GM15510 (cell line): ENCODE data around the gene TCF7L2.

Experiments
- POLR2A ChIP-seq: IDR thresholded peaks from 3 replicates; pipeline ENCODE4 v1.6.1; 2011; ENCODE audit warnings: borderline replicate concordance; ENCODE audit not compliant: insufficient read length; ENCODE audit errors: extremely low read depth

The TCF7L2 gene

GRCh38 chr10:113061557-113061956 is 111.5 kb downstream of the TCF7L2 start:
- no peak for TF ChIP-seq POLR2A

GRCh38 chr10:113063043-113063967 is 113.3 kb downstream of the TCF7L2 start:
- TF ChIP-seq POLR2A = no peak

GRCh38 chr10:113064039-113064438 is 114.0 kb downstream of the TCF7L2 start:
- no peak for TF ChIP-seq POLR2A

- TF ChIP-seq POLR2A = no peak
Observed at GRCh38 chr10:113066561-113067312, 116.7 kb downstream of the TCF7L2 start.

GRCh38 chr10:113067501-113067900 is 117.5 kb downstream of the TCF7L2 start:
- TF ChIP-seq POLR2A = no peak

- TF ChIP-seq POLR2A = no peak
Observed at GRCh38 chr10:113068178-113068890, 118.3 kb downstream of the TCF7L2 start.

- TF ChIP-seq POLR2A = no peak
Observed at GRCh38 chr10:113069595-113069994, 119.5 kb downstream of the TCF7L2 start.

GRCh38 chr10:113071446-113071845 is 121.4 kb downstream of the TCF7L2 start:
- TF ChIP-seq POLR2A = no peak

- no peak for TF ChIP-seq POLR2A
Observed at GRCh38 chr10:113073549-113074189, 123.6 kb downstream of the TCF7L2 start.

- TF ChIP-seq POLR2A = no peak
Observed at GRCh38 chr10:113076949-113077348, 126.9 kb downstream of the TCF7L2 start.

GRCh38 chr10:113078282-113078907 is 128.3 kb downstream of the TCF7L2 start:
- TF ChIP-seq POLR2A = no peak

GRCh38 chr10:113080061-113080924 is 130.2 kb downstream of the TCF7L2 start:
- TF ChIP-seq POLR2A = no peak

GRCh38 chr10:113080925-113081229 is 130.8 kb downstream of the TCF7L2 start:
- no peak for TF ChIP-seq POLR2A
